ENCODE results near the gene RASSF8.

Gene RASSF8

GRCh38 chr12:25993901-25994651 is 35.6 kb downstream of the RASSF8 start:
- Histone ChIP-seq H4K20me1 (ENCODE audit: insufficient read depth, low read length) (no peaks in the 10 kb centered on the region), H3K27me3 (ENCODE audit: low read depth, low read length) (no peaks in the 10 kb centered on the region), H3K4me1 (ENCODE audit: low read length) (peaks cover 22% of the 10 kb centered on the region), H3K36me3 (replicated peaks; ENCODE audit: low read depth, low read length) (no peaks in the 10 kb centered on the region), H3K4me3 (ENCODE audit: low read length) (no peak overlapping the region), H2AFZ (ENCODE audit: low read depth, low read length) (no peak overlapping the region), H3K27ac (ENCODE audit: low read length) (no peak overlapping the region), H3K9ac (ENCODE audit: low read length) (no peak overlapping the region), H3K4me2 (ENCODE audit: low read length) (no peak overlapping the region), H3K79me2 (ENCODE audit: low read length) (peaks cover 3% of the 10 kb centered on the region; the same call in 1 of the 2 replicates), H3K9me3 (ENCODE audit: insufficient read depth, low read length) (no peaks in the 10 kb centered on the region)
- TF ChIP-seq CTCF (IDR thresholded peaks at IDR 0.05; ENCODE audit: low read depth, low read length) (no peak), EZH2phosphoT487 (IDR thresholded peaks at IDR 0.05; ENCODE audit: low read depth) (no peak)

- H4K20me1 ChIP-seq (ENCODE audit: insufficient read depth, low read length), result no peaks in the 10 kb centered on the region
- no peaks in the 10 kb centered on the region for H3K9me3 ChIP-seq (ENCODE audit: insufficient read depth, low read length)
- H3K9ac ChIP-seq (ENCODE audit: low read length), result no peak overlapping the region
- H3K79me2 ChIP-seq (ENCODE audit: low read length), result peaks cover 3% of the 10 kb centered on the region; the same call in 1 of the 2 replicates
- H2AFZ ChIP-seq (ENCODE audit: low read depth, low read length), result no peak overlapping the region
- no peak overlapping the region for H3K4me3 ChIP-seq (ENCODE audit: low read length)
- no peaks in the 10 kb centered on the region for H3K36me3 ChIP-seq (replicated peaks; ENCODE audit: low read depth, low read length)
- no peak overlapping the region for H3K4me2 ChIP-seq (ENCODE audit: low read length)
- TF ChIP-seq CTCF (IDR thresholded peaks at IDR 0.05; ENCODE audit: low read depth, low read length) (no peak), EZH2phosphoT487 (IDR thresholded peaks at IDR 0.05; ENCODE audit: low read depth) (no peak)
- H3K27me3 ChIP-seq (ENCODE audit: low read depth, low read length), result no peaks in the 10 kb centered on the region
- H3K27ac ChIP-seq (ENCODE audit: low read length), result no peak overlapping the region
- peaks cover 22% of the 10 kb centered on the region for H3K4me1 ChIP-seq (ENCODE audit: low read length)
Observed at GRCh38 chr12:25994901-25995625, 36.6 kb downstream of the RASSF8 start.

- Histone ChIP-seq H4K20me1 (ENCODE audit: insufficient read depth, low read length) (no peaks in the 10 kb centered on the region), H2AFZ (ENCODE audit: low read depth, low read length) (no peak overlapping the region), H3K79me2 (ENCODE audit: low read length) (peaks cover 3% of the 10 kb centered on the region; the same call in 1 of the 2 replicates), H3K27ac (ENCODE audit: low read length) (no peak overlapping the region), H3K9ac (ENCODE audit: low read length) (no peak overlapping the region), H3K4me2 (ENCODE audit: low read length) (no peak overlapping the region), H3K36me3 (replicated peaks; ENCODE audit: low read depth, low read length) (no peaks in the 10 kb centered on the region), H3K27me3 (ENCODE audit: low read depth, low read length) (no peaks in the 10 kb centered on the region), H3K4me3 (ENCODE audit: low read length) (no peak overlapping the region), H3K9me3 (ENCODE audit: insufficient read depth, low read length) (no peaks in the 10 kb centered on the region), H3K4me1 (ENCODE audit: low read length) (peaks cover 22% of the 10 kb centered on the region)
- no peak for TF ChIP-seq CTCF (IDR thresholded peaks at IDR 0.05; ENCODE audit: low read depth, low read length)
- no peak for TF ChIP-seq EZH2phosphoT487 (IDR thresholded peaks at IDR 0.05; ENCODE audit: low read depth)
Observed at GRCh38 chr12:25995906-25996305, 37.4 kb downstream of the RASSF8 start.

- Histone ChIP-seq H3K36me3 (replicated peaks; ENCODE audit: low read depth, low read length) (no peaks in the 10 kb centered on the region), H3K4me2 (ENCODE audit: low read length) (peak overlapping the region; percentile 58), H3K4me3 (ENCODE audit: low read length) (no peak overlapping the region), H3K4me1 (ENCODE audit: low read length) (peaks cover 22% of the 10 kb centered on the region), H3K9me3 (ENCODE audit: insufficient read depth, low read length) (no peaks in the 10 kb centered on the region), H4K20me1 (ENCODE audit: insufficient read depth, low read length) (no peaks in the 10 kb centered on the region), H3K79me2 (ENCODE audit: low read length) (no peaks in the 10 kb centered on the region; the same call in 1 of the 2 replicates), H2AFZ (ENCODE audit: low read depth, low read length) (no peak overlapping the region), H3K9ac (ENCODE audit: low read length) (no peak overlapping the region), H3K27ac (ENCODE audit: low read length) (no peak overlapping the region), H3K27me3 (ENCODE audit: low read depth, low read length) (no peaks in the 10 kb centered on the region)
- no peak for TF ChIP-seq CTCF (IDR thresholded peaks at IDR 0.05; ENCODE audit: low read depth, low read length)
- TF ChIP-seq EZH2phosphoT487 (IDR thresholded peaks at IDR 0.05; ENCODE audit: low read depth), result no peak
Observed at GRCh38 chr12:25996677-25997076, 38.2 kb downstream of the RASSF8 start.
